PFSK-1 (cell line): ENCODE data around the gene ACSF2.

ENCODE experiments used
- POLR2AphosphoS5 ChIP-seq: IDR thresholded peaks from 2 replicates; pipeline ENCODE4 v1.6.1; 2012; ENCODE audit warnings: low read depth, mild to moderate bottlenecking, control low read depth, low read length, moderate library complexity
- TAF1 ChIP-seq: IDR thresholded peaks from 2 replicates; pipeline ENCODE4 v1.6.1; 2012; ENCODE audit warnings: low read length, control low read depth, borderline replicate concordance; ENCODE audit not compliant: insufficient read depth
- TF ChIP-seq, protein P1 (sequence below), 2 experiments: IDR thresholded peaks; 2 replicates each; pipeline versions ENCODE4 v1.6.1 to v1.8.0; 2011 to 2012; ENCODE audit warnings: low read depth in 2 of 2, low read length in 2 of 2, control low read depth in 1 of 2, inconsistent platforms in 1 of 2, mild to moderate bottlenecking in 1 of 2, moderate library complexity in 1 of 2; ENCODE audit not compliant: insufficient read depth in 1 of 2

DNA sequence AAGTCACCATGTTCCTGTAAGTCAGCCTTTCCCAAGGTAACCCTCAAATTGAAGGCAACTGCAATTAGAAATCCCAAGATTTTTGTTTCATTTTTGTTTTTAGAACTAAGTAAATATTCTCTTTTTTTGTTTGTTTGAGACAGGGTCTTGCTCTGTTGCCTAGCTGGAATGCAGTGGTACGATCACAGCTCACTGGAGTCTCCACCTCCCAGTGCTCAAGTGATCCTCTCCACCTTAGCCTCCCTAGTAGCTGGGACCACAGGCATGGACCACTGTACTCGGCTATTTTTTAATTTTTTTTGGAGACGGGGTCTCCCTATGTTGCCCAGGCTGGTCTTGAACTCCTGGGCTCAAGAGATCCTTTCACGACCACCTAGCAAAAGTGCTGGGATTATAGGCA, 18.1 kb upstream of the ACSF2 start:
- TF ChIP-seq TAF1 (no peak), POLR2AphosphoS5 (no peak)
- TF ChIP-seq, protein P1, sequence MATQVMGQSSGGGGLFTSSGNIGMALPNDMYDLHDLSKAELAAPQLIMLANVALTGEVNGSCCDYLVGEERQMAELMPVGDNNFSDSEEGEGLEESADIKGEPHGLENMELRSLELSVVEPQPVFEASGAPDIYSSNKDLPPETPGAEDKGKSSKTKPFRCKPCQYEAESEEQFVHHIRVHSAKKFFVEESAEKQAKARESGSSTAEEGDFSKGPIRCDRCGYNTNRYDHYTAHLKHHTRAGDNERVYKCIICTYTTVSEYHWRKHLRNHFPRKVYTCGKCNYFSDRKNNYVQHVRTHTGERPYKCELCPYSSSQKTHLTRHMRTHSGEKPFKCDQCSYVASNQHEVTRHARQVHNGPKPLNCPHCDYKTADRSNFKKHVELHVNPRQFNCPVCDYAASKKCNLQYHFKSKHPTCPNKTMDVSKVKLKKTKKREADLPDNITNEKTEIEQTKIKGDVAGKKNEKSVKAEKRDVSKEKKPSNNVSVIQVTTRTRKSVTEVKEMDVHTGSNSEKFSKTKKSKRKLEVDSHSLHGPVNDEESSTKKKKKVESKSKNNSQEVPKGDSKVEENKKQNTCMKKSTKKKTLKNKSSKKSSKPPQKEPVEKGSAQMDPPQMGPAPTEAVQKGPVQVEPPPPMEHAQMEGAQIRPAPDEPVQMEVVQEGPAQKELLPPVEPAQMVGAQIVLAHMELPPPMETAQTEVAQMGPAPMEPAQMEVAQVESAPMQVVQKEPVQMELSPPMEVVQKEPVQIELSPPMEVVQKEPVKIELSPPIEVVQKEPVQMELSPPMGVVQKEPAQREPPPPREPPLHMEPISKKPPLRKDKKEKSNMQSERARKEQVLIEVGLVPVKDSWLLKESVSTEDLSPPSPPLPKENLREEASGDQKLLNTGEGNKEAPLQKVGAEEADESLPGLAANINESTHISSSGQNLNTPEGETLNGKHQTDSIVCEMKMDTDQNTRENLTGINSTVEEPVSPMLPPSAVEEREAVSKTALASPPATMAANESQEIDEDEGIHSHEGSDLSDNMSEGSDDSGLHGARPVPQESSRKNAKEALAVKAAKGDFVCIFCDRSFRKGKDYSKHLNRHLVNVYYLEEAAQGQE (IDR thresholded peaks at IDR 0.05; ENCODE audit: insufficient read depth in 1 of 2, low read depth in 2 of 2, low read length in 2 of 2), result no peak
